Central memory CD8-positive, alpha-beta T cell (primary cell): Measurements from ENCODE around the gene CD5L.

Source experiments
- ATAC-seq: fragments of 150-1000 bp; cut with Tn5 transposase; replicated peaks from 2 replicates; pipeline ENCODE4 v1.10.0; 2022; ENCODE audit warnings: mild to moderate bottlenecking, moderate FRiP score, moderate number of reproducible peaks; ENCODE audit not compliant: poor library complexity, severe bottlenecking; ENCODE audit errors: extremely low read depth
- DNase-seq, 2 donors: peaks; one replicate each; pipeline ENCODE4 v3.0.0; 2021; ENCODE audit warnings: low spot score in 2 of 2
- H3K27ac Mint-ChIP-seq: one replicate; pipeline ENCODE4 v1.8.0; 2022; ENCODE audit warnings: low read depth, mild to moderate bottlenecking, moderate library complexity, mixed read lengths
- H3K27me3 Mint-ChIP-seq: one replicate; pipeline ENCODE4 v1.8.0; 2022; ENCODE audit warnings: mixed read lengths
- H3K36me3 Mint-ChIP-seq: one replicate; pipeline ENCODE4 v1.8.0; 2022; ENCODE audit warnings: mild to moderate bottlenecking, moderate library complexity, mixed read lengths; ENCODE audit not compliant: insufficient read depth
- H3K4me1 Mint-ChIP-seq: one replicate; pipeline ENCODE4 v1.8.0; 2022; ENCODE audit warnings: mixed read lengths
- H3K4me3 Mint-ChIP-seq: one replicate; pipeline ENCODE4 v1.8.0; 2022; ENCODE audit warnings: mild to moderate bottlenecking, moderate library complexity, mixed read lengths
- H3K9me3 Mint-ChIP-seq: one replicate; pipeline ENCODE4 v1.8.0; 2022; ENCODE audit warnings: mixed read lengths

CD5L gene

DNA sequence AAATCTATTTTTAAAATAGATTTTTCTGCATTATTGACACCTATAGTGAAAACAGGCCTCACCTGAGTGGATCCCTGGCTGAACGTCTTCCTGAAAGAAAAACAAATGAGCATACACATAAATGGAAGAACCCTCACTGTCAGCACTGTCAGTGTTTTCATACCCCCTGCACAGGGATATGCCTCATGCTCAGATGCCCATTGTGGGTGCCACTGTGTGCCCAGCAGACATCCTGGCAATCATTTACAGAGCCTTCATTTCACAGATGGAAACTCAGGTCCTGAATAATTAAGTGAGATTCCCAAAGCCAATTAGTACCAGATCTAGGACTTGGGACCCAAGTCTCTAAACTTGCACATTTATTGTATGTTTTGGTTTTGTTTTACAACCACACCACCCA lies 41.6 kb downstream of the CD5L start:
- ATAC-seq = no peak
- H3K4me3 Mint-ChIP-seq = no peak overlapping the region
- no peaks in the 10 kb centered on the region for H3K36me3 Mint-ChIP-seq
- no peaks in the 10 kb centered on the region for H3K27me3 Mint-ChIP-seq
- DNase-seq = no peak
- no peak overlapping the region for H3K27ac Mint-ChIP-seq
- H3K9me3 Mint-ChIP-seq = no peaks in the 10 kb centered on the region
- no peaks in the 10 kb centered on the region for H3K4me1 Mint-ChIP-seq

DNA sequence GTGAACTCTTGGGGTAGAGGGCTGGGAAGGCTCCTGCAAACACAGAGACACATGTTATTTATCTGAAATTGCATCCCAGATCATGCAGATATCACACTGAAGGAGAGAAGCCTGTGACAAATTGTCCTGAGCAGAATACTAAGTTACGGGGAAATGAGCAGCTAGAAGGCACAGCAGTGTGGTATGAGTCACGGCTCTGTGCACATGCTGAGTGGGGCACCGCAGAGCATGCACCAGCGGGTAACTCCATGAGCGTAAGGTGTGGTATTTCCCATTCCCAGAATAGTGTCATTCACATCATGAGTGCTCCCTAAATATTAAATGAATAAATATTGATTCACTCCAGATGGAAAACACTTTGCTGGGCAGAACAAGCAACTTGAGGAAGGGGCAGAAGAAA lies 43.4 kb downstream of the CD5L start:
- Mint-ChIP-seq H3K36me3 (no peaks in the 10 kb centered on the region), H3K4me3 (no peak overlapping the region), H3K4me1 (no peaks in the 10 kb centered on the region), H3K9me3 (peaks cover 4% of the 10 kb centered on the region), H3K27ac (no peak overlapping the region), H3K27me3 (no peaks in the 10 kb centered on the region)
- DNase-seq (no peak), ATAC-seq (no peak)

DNA sequence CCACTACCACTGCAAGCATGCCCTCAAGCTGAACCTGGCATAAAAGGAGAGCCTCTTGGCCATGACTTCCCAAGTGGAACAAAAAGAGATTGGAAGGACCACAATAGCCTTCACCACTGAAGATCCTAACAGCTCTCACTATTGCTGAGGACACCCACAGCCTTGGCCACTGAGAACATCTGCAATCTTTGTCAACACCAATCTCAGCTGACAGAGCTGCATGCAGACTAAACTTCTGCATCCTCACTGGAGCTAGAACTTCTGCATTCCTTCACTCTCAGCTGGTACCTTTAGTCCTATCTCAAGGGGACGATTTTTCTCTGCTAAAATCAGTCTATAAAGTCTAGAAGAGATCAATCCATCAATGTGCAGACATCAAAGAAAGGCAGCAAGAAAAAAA lies 56.4 kb downstream of the CD5L start:
- peaks cover 14% of the 10 kb centered on the region for H3K4me1 Mint-ChIP-seq
- no peaks in the 10 kb centered on the region for H3K9me3 Mint-ChIP-seq
- no peak for ATAC-seq
- H3K27me3 Mint-ChIP-seq = no peaks in the 10 kb centered on the region
- no peak overlapping the region for H3K27ac Mint-ChIP-seq
- peaks cover under 1% of the 10 kb centered on the region for H3K36me3 Mint-ChIP-seq
- DNase-seq = no peak
- H3K4me3 Mint-ChIP-seq = no peak overlapping the region

DNA sequence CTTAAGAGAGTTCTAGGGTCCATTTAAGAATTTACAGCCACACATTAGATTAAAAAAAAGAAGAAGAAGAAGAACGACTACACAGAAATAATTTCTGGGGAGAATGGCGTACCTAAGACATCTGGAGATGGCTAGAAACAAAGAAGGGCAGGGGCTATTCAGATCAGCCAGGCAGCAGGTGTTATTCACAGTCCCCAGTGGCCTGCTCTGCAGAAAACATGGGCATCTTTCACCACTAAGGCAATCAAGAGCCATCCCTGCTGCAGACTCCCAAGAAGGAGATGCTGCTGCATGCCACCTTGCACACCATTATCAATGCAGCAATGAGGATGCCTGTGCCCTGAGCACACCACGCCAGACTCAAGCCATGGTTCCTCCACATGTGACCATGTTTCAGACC lies 56.8 kb downstream of the CD5L start:
- H3K36me3 Mint-ChIP-seq = no peaks in the 10 kb centered on the region
- no peak overlapping the region for H3K27ac Mint-ChIP-seq
- no peak overlapping the region for H3K4me3 Mint-ChIP-seq
- H3K4me1 Mint-ChIP-seq = peaks cover 14% of the 10 kb centered on the region
- H3K9me3 Mint-ChIP-seq = no peaks in the 10 kb centered on the region
- H3K27me3 Mint-ChIP-seq = no peaks in the 10 kb centered on the region
- DNase-seq (no peak), ATAC-seq (no peak)

DNA sequence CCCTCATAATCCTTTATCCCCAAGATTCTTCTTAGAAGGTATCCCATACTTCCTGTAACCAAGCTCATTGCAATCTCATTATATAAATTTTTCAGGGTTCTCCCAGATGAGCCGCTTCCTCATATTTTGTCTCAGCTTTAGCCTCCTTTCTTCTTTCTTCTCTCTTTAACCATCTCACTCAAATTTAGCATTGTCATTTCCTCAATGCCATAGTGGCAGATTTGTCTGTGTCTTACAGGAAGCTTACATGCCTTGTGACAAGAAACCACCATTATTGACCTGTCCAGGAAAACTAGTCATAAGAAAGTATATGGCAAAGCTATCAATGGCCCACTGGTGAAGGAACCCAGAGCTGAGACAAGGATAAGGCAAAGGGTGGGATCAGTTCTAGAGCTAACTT lies 58.7 kb downstream of the CD5L start:
- DNase-seq = no peak
- no peaks in the 10 kb centered on the region for H3K9me3 Mint-ChIP-seq
- H3K27me3 Mint-ChIP-seq = no peaks in the 10 kb centered on the region
- H3K36me3 Mint-ChIP-seq = no peaks in the 10 kb centered on the region
- no peak overlapping the region for H3K27ac Mint-ChIP-seq
- H3K4me3 Mint-ChIP-seq = no peak overlapping the region
- ATAC-seq = no peak
- H3K4me1 Mint-ChIP-seq = peaks cover 14% of the 10 kb centered on the region

DNA sequence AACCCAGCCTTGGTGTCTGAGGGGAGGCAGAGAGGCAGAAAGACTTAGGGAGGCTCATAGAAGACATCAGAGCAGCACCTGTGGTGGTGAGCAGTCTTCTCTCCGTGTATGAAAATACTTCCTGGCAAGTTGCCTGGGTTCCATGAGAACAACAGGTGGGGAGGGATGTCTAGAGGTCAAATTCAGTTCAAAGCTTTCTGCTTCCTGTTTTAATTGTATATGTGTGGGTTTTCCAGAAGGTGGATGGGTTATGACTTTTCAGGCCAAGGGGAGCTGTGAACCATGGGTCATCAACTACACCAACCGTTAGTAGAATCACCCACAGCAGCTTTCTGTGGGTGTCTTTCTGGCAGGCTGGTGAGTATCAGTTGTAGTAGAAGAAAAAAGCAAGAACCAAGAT lies 60.6 kb downstream of the CD5L start:
- DNase-seq = no peak
- no peak overlapping the region for H3K4me3 Mint-ChIP-seq
- H3K27me3 Mint-ChIP-seq = no peaks in the 10 kb centered on the region
- no peaks in the 10 kb centered on the region for H3K36me3 Mint-ChIP-seq
- no peaks in the 10 kb centered on the region for H3K9me3 Mint-ChIP-seq
- peaks cover 14% of the 10 kb centered on the region for H3K4me1 Mint-ChIP-seq
- ATAC-seq = no peak
- H3K27ac Mint-ChIP-seq = no peak overlapping the region
